PC-3 (cell line): ENCODE measurements around the gene ETV2.

Experiments
- EZH2 ChIP-seq: fragments of 300-600 bp; sonication (generic); IDR thresholded peaks from one replicate; pipeline ENCODE4 v1.6.1; 2017; ENCODE audit warnings: antibody characterized with exemption, mild to moderate bottlenecking, low read length; ENCODE audit not compliant: unreplicated experiment
- EZH2phosphoT487 ChIP-seq: fragments of 300-600 bp; sonication (generic); IDR thresholded peaks from 2 replicates; pipeline ENCODE4 v1.6.1; 2018; ENCODE audit warnings: mild to moderate bottlenecking, antibody characterized with exemption, low read length, borderline replicate concordance
- TF ChIP-seq, protein P1 (sequence below): fragments of 300-600 bp; sonication (generic); conservative IDR thresholded peaks from 2 replicates; pipeline ENCODE4 v1.5.1; 2017; ENCODE audit warnings: antibody characterized with exemption, low read depth, mild to moderate bottlenecking, low read length

- TF ChIP-seq, protein P1, sequence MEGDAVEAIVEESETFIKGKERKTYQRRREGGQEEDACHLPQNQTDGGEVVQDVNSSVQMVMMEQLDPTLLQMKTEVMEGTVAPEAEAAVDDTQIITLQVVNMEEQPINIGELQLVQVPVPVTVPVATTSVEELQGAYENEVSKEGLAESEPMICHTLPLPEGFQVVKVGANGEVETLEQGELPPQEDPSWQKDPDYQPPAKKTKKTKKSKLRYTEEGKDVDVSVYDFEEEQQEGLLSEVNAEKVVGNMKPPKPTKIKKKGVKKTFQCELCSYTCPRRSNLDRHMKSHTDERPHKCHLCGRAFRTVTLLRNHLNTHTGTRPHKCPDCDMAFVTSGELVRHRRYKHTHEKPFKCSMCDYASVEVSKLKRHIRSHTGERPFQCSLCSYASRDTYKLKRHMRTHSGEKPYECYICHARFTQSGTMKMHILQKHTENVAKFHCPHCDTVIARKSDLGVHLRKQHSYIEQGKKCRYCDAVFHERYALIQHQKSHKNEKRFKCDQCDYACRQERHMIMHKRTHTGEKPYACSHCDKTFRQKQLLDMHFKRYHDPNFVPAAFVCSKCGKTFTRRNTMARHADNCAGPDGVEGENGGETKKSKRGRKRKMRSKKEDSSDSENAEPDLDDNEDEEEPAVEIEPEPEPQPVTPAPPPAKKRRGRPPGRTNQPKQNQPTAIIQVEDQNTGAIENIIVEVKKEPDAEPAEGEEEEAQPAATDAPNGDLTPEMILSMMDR: no peak
- TF ChIP-seq EZH2 (no peak), EZH2phosphoT487 (no peak)
These were observed 45.1 kb upstream of the ETV2 start for GRCh38 chr19:35596366-35596999.
